PC-3 (cell line): ENCODE results near the gene HK1.

Experiments used
- CTCF ChIP-seq: fragments of 300-600 bp; sonication (generic); conservative IDR thresholded peaks from 2 replicates; pipeline ENCODE4 v1.5.1; 2017; ENCODE audit warnings: antibody characterized with exemption, low read depth, mild to moderate bottlenecking, low read length
- EZH2 ChIP-seq: fragments of 300-600 bp; sonication (generic); IDR thresholded peaks from one replicate; pipeline ENCODE4 v1.6.1; 2017; ENCODE audit warnings: antibody characterized with exemption, mild to moderate bottlenecking, low read length; ENCODE audit not compliant: unreplicated experiment
- EZH2phosphoT487 ChIP-seq: fragments of 300-600 bp; sonication (generic); IDR thresholded peaks from 2 replicates; pipeline ENCODE4 v1.6.1; 2018; ENCODE audit warnings: mild to moderate bottlenecking, antibody characterized with exemption, low read length, borderline replicate concordance

GRCh38 chr10:69321865-69322264 lies 43.6 kb downstream of the HK1 start:
- no peak for TF ChIP-seq CTCF
- TF ChIP-seq EZH2: no peak
- no peak for TF ChIP-seq EZH2phosphoT487
